Uterine smooth muscle cell (primary cell): ENCODE data around the gene TCF7. TPM values are rescaled to one million over a fixed set of nuclear protein-coding genes. Genes with fewer than 3 reads are reported as not detected.

Source experiments
- total RNA-seq: library from RNA; depleted of rRNA; stranded (reverse); fragments of >200 nt; gene quantifications from 2 replicates; pipeline ENCODE4 v1.2.3, GENCODE V29; 2014

Gene TCF7
- total RNA-seq: 0.37 and 2.0 TPM in 2 replicates

GRCh38 chr5:134113902-134114875 lies at the start of gene TCF7:
Gene TCF7, plus strand, starts transcription at chr5:134114681. Its CDS starts 226 bp downstream, at chr5:134114907.

GRCh38 chr5:134176511-134177368 lies 62.3 kb downstream of the TCF7 start, which contains the start of gene SKP1:
Gene SKP1, minus strand, starts transcription at chr5:134176950. Its CDS starts 2,928 bp downstream, at chr5:134174022.

Other genes with a start within 250 kb of the TCF7 start
- gene C5orf15, start 146.1 kb upstream of the TCF7 start, total RNA-seq: 38.6 and 43.1 TPM in 2 replicates
- 353 and 470 TPM in 2 replicates for gene VDAC1, start 109.7 kb upstream of the TCF7 start, total RNA-seq
- 236 and 284 TPM in 2 replicates for gene SKP1, start 62.3 kb downstream of the TCF7 start, total RNA-seq
- 117 and 223 TPM in 2 replicates for gene PPP2CA, start 111.4 kb downstream of the TCF7 start, total RNA-seq